Measurements from ENCODE around the gene CBX8.

The CBX8 gene

GRCh38 chr17:79814974-79815835 is 18.3 kb upstream of the CBX8 start:
- H3K27me3 ChIP-seq, result peaks cover 100% of the 10 kb centered on the region

GRCh38 chr17:79814127-79814973 is 17.5 kb upstream of the CBX8 start:
- no peak for TF ChIP-seq CTCF (IDR thresholded peaks at IDR 0.05)
- Histone ChIP-seq H3K36me3 (no peaks in the 10 kb centered on the region), H3K9me3 (no peaks in the 10 kb centered on the region), H3K4me3 (ENCODE audit: low read depth in 1 of 2, low read length in 1 of 2) (no peak overlapping the region), H3K27me3 (peaks cover 100% of the 10 kb centered on the region), H3K27ac (no peak overlapping the region), H3K4me1 (ENCODE audit: control insufficient read depth in 1 of 2, insufficient read depth in 1 of 2, low read depth in 1 of 2, low read length in 1 of 2) (peaks cover 16 to 54% of the 10 kb centered on the region in 2 experiments)

More at GRCh38 chr17:79814974-79815835, 18.3 kb upstream of the CBX8 start:
- H3K27ac ChIP-seq, result no peak overlapping the region
- TF ChIP-seq CTCF (IDR thresholded peaks at IDR 0.05), result no peak
- peak overlapping the region in 1 of 2 experiments; percentile 28 for H3K4me3 ChIP-seq (ENCODE audit: low read depth in 1 of 2, low read length in 1 of 2)
- H3K4me1 ChIP-seq (ENCODE audit: control insufficient read depth in 1 of 2, insufficient read depth in 1 of 2, low read depth in 1 of 2, low read length in 1 of 2), result peaks cover 16 to 47% of the 10 kb centered on the region in 2 experiments
- no peaks in the 10 kb centered on the region for H3K36me3 ChIP-seq
- H3K9me3 ChIP-seq, result no peaks in the 10 kb centered on the region

- H3K4me1 ChIP-seq (ENCODE audit: control insufficient read depth in 1 of 2, insufficient read depth in 1 of 2, low read depth in 1 of 2, low read length in 1 of 2), result peaks cover 16 to 54% of the 10 kb centered on the region in 2 experiments
- H3K9me3 ChIP-seq, result no peaks in the 10 kb centered on the region
- no peaks in the 10 kb centered on the region for H3K36me3 ChIP-seq
- H3K27ac ChIP-seq, result no peak overlapping the region
- H3K4me3 ChIP-seq (ENCODE audit: low read depth in 1 of 2, low read length in 1 of 2), result no peak overlapping the region
- peaks cover 100% of the 10 kb centered on the region for H3K27me3 ChIP-seq
- TF ChIP-seq CTCF (IDR thresholded peaks at IDR 0.05), result no peak
Measured at GRCh38 chr17:79813297-79814126, 16.6 kb upstream of the CBX8 start.

- Histone ChIP-seq H3K4me3 (ENCODE audit: low read depth in 1 of 2, low read length in 1 of 2) (no peak overlapping the region), H3K27ac (no peak overlapping the region), H3K9me3 (no peaks in the 10 kb centered on the region), H3K36me3 (no peaks in the 10 kb centered on the region), H3K27me3 (peaks cover 100% of the 10 kb centered on the region), H3K4me1 (ENCODE audit: control insufficient read depth in 1 of 2, insufficient read depth in 1 of 2, low read depth in 1 of 2, low read length in 1 of 2) (peaks cover 16 to 54% of the 10 kb centered on the region in 2 experiments)
- no peak for TF ChIP-seq CTCF (IDR thresholded peaks at IDR 0.05)
Measured at GRCh38 chr17:79812353-79813258, 15.7 kb upstream of the CBX8 start.

Measured in neutrophil (primary cell).